ENCODE results near the gene TFCP2.
A peak's percentile ranks its signal among the peaks of the same experiment; 100 is the strongest.
"Not testable (repeated sequence)": the region's sequence is repeated elsewhere in the genome, so short reads cannot be mapped to it uniquely, and the experiment has no call there.

Gene TFCP2, protein sequence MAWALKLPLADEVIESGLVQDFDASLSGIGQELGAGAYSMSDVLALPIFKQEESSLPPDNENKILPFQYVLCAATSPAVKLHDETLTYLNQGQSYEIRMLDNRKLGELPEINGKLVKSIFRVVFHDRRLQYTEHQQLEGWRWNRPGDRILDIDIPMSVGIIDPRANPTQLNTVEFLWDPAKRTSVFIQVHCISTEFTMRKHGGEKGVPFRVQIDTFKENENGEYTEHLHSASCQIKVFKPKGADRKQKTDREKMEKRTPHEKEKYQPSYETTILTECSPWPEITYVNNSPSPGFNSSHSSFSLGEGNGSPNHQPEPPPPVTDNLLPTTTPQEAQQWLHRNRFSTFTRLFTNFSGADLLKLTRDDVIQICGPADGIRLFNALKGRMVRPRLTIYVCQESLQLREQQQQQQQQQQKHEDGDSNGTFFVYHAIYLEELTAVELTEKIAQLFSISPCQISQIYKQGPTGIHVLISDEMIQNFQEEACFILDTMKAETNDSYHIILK

DNA sequence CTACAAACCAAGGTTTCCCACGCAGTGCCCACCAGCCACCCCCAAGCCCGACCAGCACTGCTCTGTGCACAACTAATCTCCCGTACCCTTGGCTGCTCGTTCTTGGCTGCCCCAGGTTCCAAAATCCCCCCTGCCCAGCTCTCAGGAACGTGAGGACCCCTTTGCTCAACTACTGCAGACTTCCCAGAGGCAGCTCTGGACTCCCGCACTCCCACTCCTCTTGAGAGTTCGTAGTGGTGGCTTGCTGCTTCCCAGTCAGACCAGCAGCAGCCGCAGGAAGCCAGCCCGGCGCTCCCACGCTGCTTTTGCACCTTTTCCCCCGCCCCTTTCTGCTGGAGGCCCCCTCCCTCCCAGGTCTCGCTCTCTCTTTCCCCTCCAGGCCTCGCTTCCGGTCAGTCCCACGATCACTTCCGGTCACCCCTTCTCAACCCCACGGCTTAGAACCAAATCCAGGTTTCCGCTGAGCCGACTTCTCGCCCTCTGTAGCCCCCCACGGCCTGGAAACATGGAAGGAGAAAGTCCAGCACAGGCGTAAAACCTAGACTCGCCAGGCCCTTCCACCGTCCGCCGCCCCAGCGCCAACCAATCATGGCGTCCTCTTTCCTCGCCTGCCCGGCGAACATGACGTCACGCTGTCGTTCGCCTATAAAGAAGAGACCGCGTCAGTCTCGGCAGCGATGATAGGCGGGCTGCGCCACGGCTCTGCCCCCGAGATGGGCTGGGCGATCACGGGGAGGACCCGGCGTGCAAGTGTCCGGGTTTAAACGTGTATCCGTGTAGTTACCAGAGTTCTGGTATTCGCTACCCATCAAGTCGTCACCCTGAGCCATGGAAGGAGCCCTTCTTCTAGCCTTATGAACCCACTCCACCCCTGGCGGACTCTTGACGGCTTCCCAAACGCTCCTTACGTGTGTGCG lies at the start of gene TFCP2:
TFCP2 (minus strand) TSS at position 621 of the 917 bp plus-strand sequence. CDS start 713 bp downstream, outside the sequence.
- Histone ChIP-seq H3K4me3 (IDR thresholded peaks at IDR 0.05; ENCODE audit: insufficient read depth, low read depth, low read length) (no peak within 1 kb of the TSS), H3K4me1 (ENCODE audit: low read depth, poor library complexity, severe bottlenecking) (no peaks in the 10 kb centered on the region), H3K4me2 (peak within 1 kb of the TSS; percentile 39; the same call in 1 of the 2 replicates), H3K27me3 (ENCODE audit: insufficient read depth, low read depth) (no peaks in the 10 kb centered on the region), H3K27ac (peak within 1 kb of the TSS; percentile 46; the same call in 1 of the 2 replicates), H3K79me2 (ENCODE audit: insufficient read depth, low read depth) (no peaks in the 10 kb centered on the region), H4K20me1 (ENCODE audit: insufficient read depth) (no peaks in the 10 kb centered on the region), H2AFZ (ENCODE audit: low read depth) (peak within 1 kb of the TSS; percentile 80), H3K9ac (peak within 1 kb of the TSS; percentile 65; the same call in 1 of the 2 replicates), H3K36me3 (ENCODE audit: insufficient read depth) (no peaks in the 10 kb centered on the region)
- TF ChIP-seq, protein P1, sequence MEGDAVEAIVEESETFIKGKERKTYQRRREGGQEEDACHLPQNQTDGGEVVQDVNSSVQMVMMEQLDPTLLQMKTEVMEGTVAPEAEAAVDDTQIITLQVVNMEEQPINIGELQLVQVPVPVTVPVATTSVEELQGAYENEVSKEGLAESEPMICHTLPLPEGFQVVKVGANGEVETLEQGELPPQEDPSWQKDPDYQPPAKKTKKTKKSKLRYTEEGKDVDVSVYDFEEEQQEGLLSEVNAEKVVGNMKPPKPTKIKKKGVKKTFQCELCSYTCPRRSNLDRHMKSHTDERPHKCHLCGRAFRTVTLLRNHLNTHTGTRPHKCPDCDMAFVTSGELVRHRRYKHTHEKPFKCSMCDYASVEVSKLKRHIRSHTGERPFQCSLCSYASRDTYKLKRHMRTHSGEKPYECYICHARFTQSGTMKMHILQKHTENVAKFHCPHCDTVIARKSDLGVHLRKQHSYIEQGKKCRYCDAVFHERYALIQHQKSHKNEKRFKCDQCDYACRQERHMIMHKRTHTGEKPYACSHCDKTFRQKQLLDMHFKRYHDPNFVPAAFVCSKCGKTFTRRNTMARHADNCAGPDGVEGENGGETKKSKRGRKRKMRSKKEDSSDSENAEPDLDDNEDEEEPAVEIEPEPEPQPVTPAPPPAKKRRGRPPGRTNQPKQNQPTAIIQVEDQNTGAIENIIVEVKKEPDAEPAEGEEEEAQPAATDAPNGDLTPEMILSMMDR (conservative IDR thresholded peaks at IDR 0.05; ENCODE audit: low read depth, low read length): no peak

DNA sequence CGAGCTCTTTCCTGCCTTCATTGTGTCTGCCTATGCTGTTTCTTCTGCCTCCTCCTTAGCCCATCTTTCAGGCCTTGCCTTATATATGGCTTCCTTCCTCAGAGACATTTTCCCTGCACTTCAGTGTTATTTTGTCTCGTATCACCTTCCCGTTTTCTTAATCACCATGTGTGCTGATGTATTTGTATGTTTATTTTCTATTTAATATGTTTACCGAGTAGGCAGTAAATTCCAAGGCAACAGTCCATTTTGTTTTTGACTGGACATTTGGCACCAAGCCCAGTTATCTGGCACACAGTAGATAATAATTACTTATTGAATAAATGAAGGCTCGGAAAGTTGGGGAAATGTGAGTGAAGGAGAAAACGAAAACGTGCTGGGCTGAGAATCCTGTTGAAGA lies 49.5 kb upstream of the TFCP2 start:
- Histone ChIP-seq H4K20me1 (ENCODE audit: insufficient read depth) (no peaks in the 10 kb centered on the region), H3K27me3 (ENCODE audit: insufficient read depth, low read depth) (no peaks in the 10 kb centered on the region), H3K9ac (no peak overlapping the region), H3K4me2 (no peak overlapping the region), H3K4me3 (IDR thresholded peaks at IDR 0.05; ENCODE audit: insufficient read depth, low read depth, low read length) (no peak overlapping the region), H3K4me1 (ENCODE audit: low read depth, poor library complexity, severe bottlenecking) (peaks cover 12% of the 10 kb centered on the region), H3K79me2 (ENCODE audit: insufficient read depth, low read depth) (no peaks in the 10 kb centered on the region), H3K36me3 (ENCODE audit: insufficient read depth) (no peaks in the 10 kb centered on the region), H2AFZ (ENCODE audit: low read depth) (no peak overlapping the region), H3K27ac (no peak overlapping the region)
- TF ChIP-seq, protein P1 (conservative IDR thresholded peaks at IDR 0.05; ENCODE audit: low read depth, low read length): no peak

DNA sequence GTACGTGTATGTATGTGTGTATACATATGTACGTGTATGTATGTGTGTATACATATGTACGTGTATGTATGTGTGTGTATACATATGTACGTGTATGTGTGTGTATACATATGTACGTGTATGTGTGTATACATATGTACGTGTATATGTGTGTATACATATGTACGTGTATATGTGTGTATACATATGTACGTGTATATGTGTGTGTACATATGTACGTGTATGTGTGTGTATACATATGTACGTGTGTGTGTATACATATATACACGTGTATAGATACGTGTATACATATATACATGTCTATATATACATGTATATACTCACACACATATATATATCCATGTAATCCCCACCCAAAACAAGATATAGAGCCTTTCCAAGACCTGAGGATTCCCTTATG lies 46.9 kb upstream of the TFCP2 start:
- H3K79me2 ChIP-seq (ENCODE audit: insufficient read depth, low read depth); H3K27me3 ChIP-seq (ENCODE audit: insufficient read depth, low read depth); H3K9ac ChIP-seq; H3K36me3 ChIP-seq (ENCODE audit: insufficient read depth); H3K4me3 ChIP-seq (IDR thresholded peaks at IDR 0.05; ENCODE audit: insufficient read depth, low read depth, low read length); H4K20me1 ChIP-seq (ENCODE audit: insufficient read depth); H2AFZ ChIP-seq (ENCODE audit: low read depth); H3K27ac ChIP-seq; H3K4me2 ChIP-seq: not testable (repeated sequence)
- peaks cover 12% of the 10 kb centered on the region for H3K4me1 ChIP-seq (ENCODE audit: low read depth, poor library complexity, severe bottlenecking)

DNA sequence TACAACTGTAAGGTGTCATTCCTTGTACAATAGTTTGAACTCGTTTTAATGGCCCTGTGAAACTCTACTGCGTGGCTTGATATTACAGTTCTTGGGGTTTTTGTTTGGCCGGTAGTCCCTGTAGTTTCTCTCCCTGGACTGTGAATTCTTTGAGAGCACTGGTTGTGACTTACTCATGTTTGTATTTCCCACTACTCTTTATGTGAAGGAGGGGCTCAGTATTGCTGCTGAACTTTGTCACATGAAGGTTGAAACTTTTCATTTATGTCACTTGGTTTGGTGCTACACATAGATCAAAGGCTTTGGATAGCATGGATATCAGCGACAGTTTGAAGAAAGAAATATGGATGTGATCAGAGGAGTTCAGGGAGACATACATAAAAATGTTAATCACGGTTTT lies 46.4 kb upstream of the TFCP2 start:
- Histone ChIP-seq H4K20me1 (ENCODE audit: insufficient read depth) (no peaks in the 10 kb centered on the region), H3K4me2 (peak overlapping the region; percentile 96), H3K9ac (peak overlapping the region; percentile 93; the same call in 1 of the 2 replicates), H3K27me3 (ENCODE audit: insufficient read depth, low read depth) (no peaks in the 10 kb centered on the region), H3K27ac (0 out of 2 replicates have a peak overlapping the region, but pooled peaks have one; percentile 71), H3K4me1 (ENCODE audit: low read depth, poor library complexity, severe bottlenecking) (peaks cover 12% of the 10 kb centered on the region), H3K36me3 (ENCODE audit: insufficient read depth) (no peaks in the 10 kb centered on the region), H2AFZ (ENCODE audit: low read depth) (peak overlapping the region; percentile 97; the same call in 1 of the 2 replicates), H3K4me3 (IDR thresholded peaks at IDR 0.05; ENCODE audit: insufficient read depth, low read depth, low read length) (no peak overlapping the region), H3K79me2 (ENCODE audit: insufficient read depth, low read depth) (no peaks in the 10 kb centered on the region)
- TF ChIP-seq, protein P1 (conservative IDR thresholded peaks at IDR 0.05; ENCODE audit: low read depth, low read length): no peak

Data from KMS-11 (cell line).